ENCODE results near the gene CYRIA. TPM values are rescaled to one million over a fixed set of nuclear protein-coding genes. Genes with fewer than 3 reads are reported as not detected.

CYRIA gene
- total RNA-seq, 3 donors from 2014 or later, result 12.5 to 18.7 (median 17.7) TPM

DNA sequence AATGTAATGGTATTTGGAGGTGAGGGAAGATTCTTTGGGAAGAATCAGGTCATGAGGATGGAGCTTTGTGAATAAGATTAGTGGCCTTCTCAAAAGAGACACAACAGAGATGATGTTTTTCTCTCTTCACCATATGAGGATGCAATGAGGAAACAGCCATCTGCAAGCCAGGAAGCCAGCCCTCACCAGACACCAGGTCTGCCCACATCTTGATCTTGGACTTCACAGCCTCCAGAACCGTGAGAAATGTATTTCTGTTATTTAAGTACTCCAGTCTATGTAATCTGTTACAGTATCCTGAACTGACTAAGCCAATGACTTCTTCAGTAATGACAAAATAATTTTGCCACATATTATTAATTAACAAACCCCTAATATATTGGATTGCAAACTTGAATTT is 28.3 kb downstream of the CYRIA start:
- TF ChIP-seq POLR2AphosphoS5 (IDR thresholded peaks at IDR 0.05), result no peak
- TF ChIP-seq POLR2A (IDR thresholded peaks at IDR 0.05), result no peak
- TF ChIP-seq, protein P1, sequence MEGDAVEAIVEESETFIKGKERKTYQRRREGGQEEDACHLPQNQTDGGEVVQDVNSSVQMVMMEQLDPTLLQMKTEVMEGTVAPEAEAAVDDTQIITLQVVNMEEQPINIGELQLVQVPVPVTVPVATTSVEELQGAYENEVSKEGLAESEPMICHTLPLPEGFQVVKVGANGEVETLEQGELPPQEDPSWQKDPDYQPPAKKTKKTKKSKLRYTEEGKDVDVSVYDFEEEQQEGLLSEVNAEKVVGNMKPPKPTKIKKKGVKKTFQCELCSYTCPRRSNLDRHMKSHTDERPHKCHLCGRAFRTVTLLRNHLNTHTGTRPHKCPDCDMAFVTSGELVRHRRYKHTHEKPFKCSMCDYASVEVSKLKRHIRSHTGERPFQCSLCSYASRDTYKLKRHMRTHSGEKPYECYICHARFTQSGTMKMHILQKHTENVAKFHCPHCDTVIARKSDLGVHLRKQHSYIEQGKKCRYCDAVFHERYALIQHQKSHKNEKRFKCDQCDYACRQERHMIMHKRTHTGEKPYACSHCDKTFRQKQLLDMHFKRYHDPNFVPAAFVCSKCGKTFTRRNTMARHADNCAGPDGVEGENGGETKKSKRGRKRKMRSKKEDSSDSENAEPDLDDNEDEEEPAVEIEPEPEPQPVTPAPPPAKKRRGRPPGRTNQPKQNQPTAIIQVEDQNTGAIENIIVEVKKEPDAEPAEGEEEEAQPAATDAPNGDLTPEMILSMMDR (IDR thresholded peaks at IDR 0.05), result no peak
- no peak for DNase-seq (ENCODE audit: low spot score in 2 of 2)
- intact Hi-C loops (cut with DNase I; ENCODE audit: low total_unique reads), result no loop called here
- H3K9me3 ChIP-seq, result no peaks in the 10 kb centered on the region
- no peak overlapping the region for H3K4me3 ChIP-seq
- H3K27ac ChIP-seq, result no peak overlapping the region
- peaks cover 0 to 3% of the 10 kb centered on the region in 2 donors for H3K4me1 ChIP-seq
- no peaks in the 10 kb centered on the region for H3K27me3 ChIP-seq
- H3K36me3 ChIP-seq, result no peaks in the 10 kb centered on the region

GRCh38 chr2:16635791-16636699 is 29.6 kb downstream of the CYRIA start:
- Histone ChIP-seq H3K27ac (peak overlapping the region in 1 of 2 donors; percentile 41), H3K36me3 (no peaks in the 10 kb centered on the region), H3K4me3 (no peak overlapping the region), H3K27me3 (no peaks in the 10 kb centered on the region), H3K4me1 (no peaks in the 10 kb centered on the region), H3K9me3 (no peaks in the 10 kb centered on the region)
- TF ChIP-seq, protein P1 (IDR thresholded peaks at IDR 0.05), result no peak
- TF ChIP-seq POLR2AphosphoS5 (IDR thresholded peaks at IDR 0.05) (no peak), POLR2A (IDR thresholded peaks at IDR 0.05) (no peak)
- intact Hi-C loops (cut with DNase I; ENCODE audit: low total_unique reads), result no loop called here
- no peak for DNase-seq (ENCODE audit: low spot score in 2 of 2)

GRCh38 chr2:16633621-16634430 is 31.8 kb downstream of the CYRIA start:
- TF ChIP-seq POLR2AphosphoS5 (IDR thresholded peaks at IDR 0.05) (no peak), POLR2A (IDR thresholded peaks at IDR 0.05) (no peak)
- TF ChIP-seq, protein P1 (IDR thresholded peaks at IDR 0.05), result no peak
- intact Hi-C loops (cut with DNase I; ENCODE audit: low total_unique reads), result no loop called here
- Histone ChIP-seq H3K27ac (peak overlapping the region in 1 of 2 donors; percentile 38), H3K4me1 (no peaks in the 10 kb centered on the region), H3K27me3 (no peaks in the 10 kb centered on the region), H3K4me3 (no peak overlapping the region), H3K9me3 (no peaks in the 10 kb centered on the region), H3K36me3 (no peaks in the 10 kb centered on the region)
- no peak for DNase-seq (ENCODE audit: low spot score in 2 of 2)

DNA sequence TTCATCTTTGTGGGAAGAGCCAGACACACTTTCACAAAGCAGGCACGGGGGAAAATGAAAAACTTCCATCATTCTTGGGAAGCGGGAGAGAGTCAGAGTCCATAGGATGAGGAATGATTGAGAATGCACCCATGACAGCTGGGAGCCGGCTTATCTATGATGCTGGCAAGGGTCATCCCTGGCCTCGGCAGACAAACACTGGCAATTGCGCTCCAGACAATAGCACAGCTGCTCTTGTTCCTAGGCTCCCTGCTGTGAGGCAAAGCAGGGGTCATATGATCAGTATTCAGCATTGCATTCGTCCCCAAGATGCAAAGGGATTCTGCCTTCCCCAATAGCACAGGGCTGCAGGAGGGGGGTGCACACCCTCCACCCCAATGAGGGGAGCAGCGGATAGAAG is 33.0 kb downstream of the CYRIA start:
- Histone ChIP-seq H3K27me3 (no peaks in the 10 kb centered on the region), H3K4me3 (no peak overlapping the region), H3K9me3 (no peaks in the 10 kb centered on the region), H3K36me3 (no peaks in the 10 kb centered on the region), H3K4me1 (no peaks in the 10 kb centered on the region), H3K27ac (no peak overlapping the region)
- TF ChIP-seq POLR2AphosphoS5 (IDR thresholded peaks at IDR 0.05), result no peak
- no peak for TF ChIP-seq POLR2A (IDR thresholded peaks at IDR 0.05)
- TF ChIP-seq, protein P1 (IDR thresholded peaks at IDR 0.05), result no peak
- no peak for DNase-seq (ENCODE audit: low spot score in 2 of 2)
- intact Hi-C loops (cut with DNase I; ENCODE audit: low total_unique reads), result no loop called here

All from breast epithelium (tissue), 4 donors.